Activated CD4-positive, alpha-beta T cell treated with anti-CD3 and anti-CD28 coated beads for 1 hour (primary cell): Measurements from ENCODE around the gene DISC1.
"Not testable (repeated sequence)": the region's sequence is repeated elsewhere in the genome, so short reads cannot be mapped to it uniquely, and the experiment has no call there.

Experiments
- DNase-seq: peaks from one replicate; pipeline ENCODE4 v3.0.0-alpha.2; 2020

DISC1 gene

DNA sequence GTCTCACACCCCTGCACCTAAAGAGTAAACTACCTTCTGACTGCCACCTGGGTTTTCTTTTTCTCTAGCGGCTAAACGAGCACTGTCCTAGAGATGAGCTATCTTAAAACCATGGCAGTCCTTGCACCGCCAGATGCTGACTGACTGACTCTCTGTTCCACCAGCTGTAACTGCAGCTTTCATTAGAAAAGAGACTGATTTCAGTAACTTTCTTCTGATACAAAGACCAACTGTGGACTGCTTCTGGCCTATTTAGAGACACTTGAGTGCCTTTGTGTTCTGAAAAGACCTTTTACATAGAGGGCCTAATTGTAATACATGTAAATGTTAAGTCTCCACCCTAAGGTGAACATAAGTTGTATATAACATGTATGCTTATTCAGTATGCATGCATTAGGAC lies 152.5 kb downstream of the DISC1 start:
- DNase-seq, result no peak

DNA sequence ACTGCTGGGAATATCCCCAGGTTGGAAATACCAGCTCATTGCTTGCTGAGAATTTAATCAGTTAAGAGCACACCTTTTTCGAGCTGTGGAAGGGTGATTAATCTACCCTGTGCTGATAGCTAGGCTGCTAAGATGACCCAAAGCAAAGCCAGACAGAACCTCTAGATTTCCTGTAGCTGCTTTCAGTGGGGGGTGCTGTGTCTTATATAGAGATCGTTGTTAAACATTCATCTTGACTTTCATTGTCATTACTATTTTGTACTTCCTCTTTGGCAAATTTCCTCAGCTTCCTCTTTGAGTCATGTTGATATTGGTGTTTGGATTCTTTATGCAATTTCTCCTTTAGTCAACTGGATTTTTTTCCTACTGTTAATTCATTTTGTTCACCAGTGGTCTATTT lies 155.3 kb downstream of the DISC1 start:
- no peak for DNase-seq

DNA sequence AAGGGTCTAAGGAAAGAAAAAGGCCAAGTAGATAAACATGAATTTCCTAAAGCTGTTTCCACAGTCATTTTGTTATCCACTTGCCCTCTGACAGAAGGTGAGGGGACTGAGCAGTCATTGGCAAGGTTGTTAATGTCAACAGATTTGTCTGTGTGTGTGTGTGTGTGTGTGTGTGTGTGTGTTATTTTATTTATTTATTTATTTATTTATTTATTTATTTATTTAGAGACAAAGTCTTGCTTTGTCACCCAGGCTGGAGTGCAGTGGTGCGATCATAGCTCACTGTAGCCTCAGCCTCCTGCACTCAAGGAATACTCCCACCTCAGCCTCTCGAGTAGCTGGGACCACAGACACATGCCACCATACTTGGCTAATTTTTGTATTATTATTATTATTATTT lies 158.5 kb downstream of the DISC1 start:
- not testable (repeated sequence) for DNase-seq

DNA sequence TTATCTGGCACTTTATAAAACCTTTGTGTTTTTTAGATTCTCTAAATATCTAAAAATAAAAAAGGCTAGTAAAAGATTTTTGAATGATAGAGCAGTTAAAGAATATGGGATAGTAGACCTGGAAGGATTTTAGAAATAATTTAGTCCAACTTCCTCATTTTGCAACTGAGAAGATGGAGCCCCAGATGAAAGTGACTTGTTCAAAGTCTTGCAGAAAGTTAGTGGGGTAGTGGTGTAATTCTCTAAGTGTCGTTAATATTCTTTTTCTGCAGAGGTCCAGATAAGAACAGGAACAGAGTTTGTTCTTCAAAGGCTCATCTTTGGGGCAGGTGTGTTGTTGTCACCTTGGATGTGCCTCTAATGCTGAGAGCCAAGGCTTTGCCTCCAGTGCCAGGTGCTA lies 159.5 kb downstream of the DISC1 start:
- DNase-seq, result no peak

DNA sequence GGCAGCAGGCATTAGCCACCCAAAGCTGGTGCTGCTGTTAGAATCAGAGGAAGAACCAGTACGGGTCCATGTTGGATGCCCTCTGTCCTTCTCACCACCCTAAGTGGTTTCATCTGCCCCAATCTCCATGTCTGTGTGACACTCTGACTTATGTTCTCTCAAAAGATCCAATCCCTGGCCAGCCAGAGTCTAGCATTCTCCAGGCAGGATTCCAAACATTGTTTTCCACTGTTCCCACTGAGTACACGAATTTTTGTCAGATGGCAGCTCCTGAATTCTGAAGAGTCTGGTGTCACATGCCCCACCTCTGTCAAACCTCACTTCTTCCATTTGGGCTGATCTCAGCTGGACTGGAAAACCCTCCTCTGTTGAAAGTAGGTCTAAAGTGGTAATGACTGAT lies 166.0 kb downstream of the DISC1 start:
- DNase-seq, result no peak

DNA sequence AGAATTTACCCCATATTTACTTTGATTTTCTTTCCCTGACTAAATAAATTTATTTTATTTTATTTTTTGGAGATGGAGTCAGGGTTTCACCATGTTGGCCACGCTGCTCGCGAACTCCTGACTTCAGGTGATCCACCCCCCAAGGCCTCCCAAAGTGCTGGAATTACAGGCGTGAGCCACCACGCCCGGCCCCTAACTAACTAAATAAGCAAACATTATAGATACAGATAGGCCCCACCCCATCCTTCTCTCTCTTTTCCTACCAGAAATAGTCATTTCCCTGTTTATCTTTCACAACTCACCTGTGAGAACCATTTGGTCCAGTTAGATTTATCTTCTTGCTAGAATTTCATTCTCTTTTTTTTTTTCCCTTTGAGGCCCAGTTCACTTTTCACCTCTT lies 167.3 kb downstream of the DISC1 start:
- no peak for DNase-seq

DNA sequence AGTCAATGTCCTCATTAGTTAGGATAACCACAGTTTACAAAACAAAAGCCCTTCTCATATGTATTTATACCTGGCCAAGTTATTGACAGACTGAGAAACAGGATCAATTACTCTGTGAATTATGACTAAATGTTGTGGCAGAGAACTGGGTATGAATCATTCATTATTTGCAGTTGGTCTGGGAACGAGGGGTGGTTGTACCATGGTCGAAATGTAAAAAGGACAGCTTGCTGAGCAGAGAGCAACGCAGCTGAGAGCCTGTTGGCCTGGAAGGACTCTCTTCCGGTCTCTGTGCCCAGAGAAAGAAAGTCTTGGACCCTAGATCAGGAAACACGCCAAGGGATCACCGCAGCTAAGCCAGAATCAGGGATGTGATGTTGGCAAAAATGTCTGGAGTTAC lies 169.6 kb downstream of the DISC1 start:
- DNase-seq, result no peak

DNA sequence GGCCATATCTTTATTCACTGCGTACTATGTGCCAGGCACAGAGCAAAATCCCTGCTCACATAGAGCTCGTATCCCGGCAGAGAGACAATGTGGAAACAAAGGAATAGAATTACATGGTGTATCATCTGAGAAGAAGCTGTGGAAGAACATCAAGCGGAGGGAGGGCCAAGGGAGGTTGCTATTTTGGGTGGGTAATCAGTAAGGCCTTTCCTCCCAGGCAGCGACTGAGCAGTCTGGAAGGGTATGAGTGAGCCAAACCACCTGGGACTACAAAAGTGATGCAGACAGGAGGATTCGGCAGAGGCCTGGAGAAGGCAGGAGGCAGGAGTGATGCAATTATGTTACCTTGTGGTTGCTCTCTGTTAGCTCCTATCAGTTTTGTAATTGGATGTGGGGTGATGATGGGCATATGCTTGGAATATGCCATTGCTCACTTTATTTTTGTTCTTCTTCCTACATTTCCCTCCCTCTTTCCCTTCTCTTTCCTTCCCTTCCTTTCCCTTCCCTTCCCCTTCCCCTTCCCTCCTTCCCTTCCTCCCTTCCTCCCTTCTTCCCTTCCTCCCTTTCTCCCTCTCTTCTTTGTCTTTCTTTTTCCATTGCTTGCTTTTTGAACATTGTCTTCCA lies 172.9 kb downstream of the DISC1 start:
- DNase-seq, result no peak

DNA sequence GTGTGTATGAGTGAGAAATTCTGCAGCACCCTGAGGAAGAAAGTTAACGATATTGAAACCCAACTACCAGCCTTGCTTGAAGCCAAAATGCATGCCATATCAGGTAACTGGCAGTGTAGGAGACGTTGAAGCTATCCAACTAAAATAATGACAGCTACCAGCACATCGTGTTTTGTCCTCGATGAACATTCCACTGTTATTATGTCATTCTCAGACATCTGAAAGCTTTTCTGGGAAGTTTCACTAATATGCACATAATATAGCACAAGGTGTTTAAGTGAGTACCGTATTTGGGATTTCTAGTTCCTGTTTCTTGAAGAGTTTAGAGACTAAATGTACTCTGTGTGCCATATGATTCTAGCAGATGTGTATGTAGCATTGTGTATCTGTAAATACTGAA lies 173.5 kb downstream of the DISC1 start:
- no peak for DNase-seq

DNA sequence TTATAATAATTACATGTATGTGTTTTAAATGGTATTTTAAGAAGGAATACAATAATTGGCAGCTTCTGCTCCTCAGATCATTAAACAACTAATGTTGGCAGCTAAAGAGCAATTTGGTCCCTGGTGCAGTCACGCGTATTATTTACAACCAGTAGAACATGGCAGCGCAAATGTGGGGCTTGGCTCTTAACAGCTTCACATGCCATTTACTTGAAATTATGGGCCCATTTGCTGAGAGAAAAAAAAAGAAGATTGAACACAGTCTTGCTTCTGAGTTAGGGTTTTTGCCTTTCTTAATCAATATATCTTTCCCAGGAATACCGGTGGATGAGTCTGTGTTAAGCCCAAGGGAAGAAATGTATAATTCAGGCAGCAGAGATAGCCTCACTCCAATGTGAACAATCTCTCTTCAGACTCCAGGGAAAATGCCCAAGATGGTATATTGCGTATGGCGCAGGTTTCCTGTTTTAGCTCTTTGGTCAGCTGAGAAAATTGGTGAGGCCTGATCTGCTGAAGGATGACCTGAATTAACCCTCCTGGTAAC lies 174.5 kb downstream of the DISC1 start:
- DNase-seq, result no peak

DNA sequence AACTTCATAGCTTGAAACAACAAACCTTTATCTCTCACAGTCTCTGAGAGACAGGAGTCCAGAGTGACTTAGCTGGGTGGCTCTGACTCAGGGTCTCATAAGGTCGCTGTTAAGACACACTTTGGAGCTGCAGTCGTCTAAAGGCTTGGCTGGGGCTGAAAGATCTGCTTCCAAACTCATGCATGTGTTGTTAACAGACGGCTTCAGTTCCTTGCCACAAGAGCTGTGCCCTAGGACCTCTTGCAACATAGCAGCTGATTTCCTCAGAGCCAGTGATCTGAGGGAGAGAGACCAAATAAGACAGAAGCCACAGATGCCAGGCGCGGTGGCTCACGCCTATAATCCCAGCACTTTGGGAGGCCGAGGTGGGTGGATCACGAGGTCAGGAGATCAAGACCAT lies 176.8 kb downstream of the DISC1 start:
- DNase-seq, result no peak

DNA sequence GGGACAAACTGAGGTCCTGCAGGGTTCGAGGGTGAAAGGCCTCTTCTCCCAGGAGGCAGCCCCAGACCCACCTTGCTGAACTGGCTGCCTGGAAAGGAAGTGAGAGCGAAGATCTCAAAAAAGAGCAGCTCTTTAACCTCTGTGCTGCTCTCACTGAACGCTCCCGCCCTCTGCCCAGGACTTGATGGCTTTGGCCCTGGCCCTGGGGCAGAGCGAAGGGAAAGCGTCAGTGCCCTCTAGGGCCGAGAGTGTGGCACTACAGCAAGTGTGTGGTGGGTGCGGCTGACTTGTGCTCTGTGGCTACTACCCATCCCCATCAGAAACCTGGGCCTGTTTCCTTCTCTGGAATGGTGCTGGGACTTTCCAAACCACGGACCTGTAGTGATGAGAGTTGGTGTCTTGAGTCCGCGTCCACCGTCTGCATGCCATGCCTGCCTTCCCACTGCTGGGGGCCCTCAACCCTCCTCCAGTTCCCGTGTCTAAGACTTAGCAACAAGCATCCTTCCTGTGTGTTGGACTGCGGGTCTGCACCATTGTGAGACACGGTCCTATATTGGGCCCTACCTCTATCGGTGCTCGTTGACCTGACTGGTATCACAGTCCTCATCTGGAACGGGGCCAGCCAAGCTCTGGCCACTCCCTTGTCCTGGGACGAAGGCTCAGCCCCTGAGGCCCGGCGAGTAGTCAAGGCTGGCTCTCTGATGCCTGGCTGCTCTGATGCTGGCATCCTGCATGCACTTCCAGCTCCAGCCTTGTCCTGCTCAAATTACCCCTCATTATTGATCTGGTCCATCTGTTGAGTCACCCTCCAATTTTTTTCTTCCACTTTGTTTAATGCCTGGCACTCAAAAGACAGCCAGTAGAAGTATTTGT lies 180.3 kb downstream of the DISC1 start:
- DNase-seq, result no peak

DNA sequence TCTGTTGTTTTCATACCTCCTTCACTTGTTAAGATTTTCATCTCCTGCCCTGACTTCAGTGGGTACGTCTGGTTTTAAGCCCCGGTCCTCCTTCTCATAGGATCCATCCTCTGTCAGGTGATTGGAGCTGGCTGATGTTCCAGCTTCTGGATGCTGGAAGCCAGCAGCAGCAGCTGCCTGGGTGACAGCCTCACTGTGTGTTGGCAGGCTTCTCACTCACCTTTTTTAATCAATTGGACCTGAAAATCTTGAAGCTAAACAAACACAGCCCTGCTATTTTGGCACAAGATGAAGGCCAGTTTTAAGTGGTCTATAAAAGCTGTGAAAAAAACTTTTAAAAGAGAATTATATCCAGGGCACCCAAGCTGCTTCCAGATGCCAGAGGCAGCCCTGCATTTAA lies 181.0 kb downstream of the DISC1 start:
- DNase-seq, result no peak

DNA sequence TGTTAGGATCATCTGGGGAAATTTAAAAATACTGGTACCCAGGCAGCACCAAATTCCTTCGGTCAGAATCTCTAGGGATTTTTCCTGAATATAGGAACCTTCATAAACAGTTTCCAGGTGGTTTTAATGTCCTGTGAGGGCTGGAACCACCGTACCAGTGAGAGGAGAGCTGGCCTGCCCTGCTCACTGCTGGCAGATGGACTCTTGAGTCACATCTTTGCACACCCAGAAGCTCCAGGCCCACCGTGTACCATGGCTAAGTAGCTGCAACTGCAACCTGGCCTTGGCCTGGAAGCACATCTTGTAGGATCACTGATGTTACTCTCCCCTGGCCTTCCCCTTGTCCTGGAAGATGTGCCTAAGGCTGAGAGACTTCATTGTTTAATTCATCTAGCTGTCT lies 181.5 kb downstream of the DISC1 start:
- no peak for DNase-seq

DNA sequence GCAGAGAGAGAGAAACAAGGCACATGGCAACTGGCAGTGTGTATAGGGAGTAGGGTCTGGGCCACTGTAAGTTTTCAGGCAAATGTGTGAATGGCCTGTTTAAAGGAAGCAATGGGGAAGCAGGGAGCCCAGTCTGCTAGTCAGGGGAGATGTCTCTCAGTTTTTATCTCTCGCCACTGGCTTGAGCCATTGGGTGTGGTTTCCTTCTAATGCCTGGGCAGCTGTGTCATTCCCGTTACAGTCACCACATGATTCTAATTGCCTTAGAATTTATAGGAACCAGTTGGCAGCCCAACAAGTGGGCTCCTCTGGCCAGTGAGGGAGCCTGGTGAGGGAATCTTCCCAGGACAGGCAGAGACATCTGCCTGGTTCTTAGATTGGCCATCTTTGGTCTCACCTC lies 182.4 kb downstream of the DISC1 start:
- DNase-seq, result no peak

DNA sequence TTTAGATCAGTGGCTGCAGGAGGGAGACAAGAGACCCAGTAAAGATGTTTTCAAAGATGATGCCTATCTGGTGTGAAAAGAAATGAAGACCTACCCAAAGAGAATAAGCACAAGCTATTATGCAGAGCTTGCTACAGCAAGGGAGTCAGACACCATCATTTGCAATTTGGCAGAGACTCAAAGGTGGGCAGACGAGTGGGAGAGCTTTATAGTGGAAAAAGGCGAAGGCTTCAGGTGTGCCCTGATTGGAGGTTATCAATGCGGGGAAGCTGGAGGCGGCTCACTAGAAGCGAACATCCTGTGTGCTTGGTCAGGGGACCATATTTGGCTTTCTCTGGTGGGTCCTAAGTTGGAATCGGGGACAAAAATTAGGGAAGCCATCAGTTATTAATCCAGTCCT lies 183.8 kb downstream of the DISC1 start:
- DNase-seq, result no peak

DNA sequence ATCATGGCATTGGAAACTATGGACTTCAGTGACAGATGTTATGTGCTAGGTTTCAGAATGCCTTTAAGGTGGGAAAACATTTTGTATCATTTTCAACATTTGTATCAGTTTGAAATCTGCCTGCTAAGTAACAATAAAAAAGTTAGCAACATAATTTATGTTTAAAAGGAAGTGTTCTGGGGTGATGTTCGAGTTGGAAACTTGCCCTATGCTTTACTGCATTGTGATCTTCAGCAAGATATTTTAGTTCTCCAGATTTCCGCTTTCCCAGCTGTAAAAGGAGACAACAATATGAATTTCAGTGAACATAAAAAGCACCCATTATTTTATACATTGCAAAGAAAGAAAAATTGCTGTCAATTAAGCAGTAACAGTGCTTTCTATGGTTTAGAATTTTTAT lies 187.4 kb downstream of the DISC1 start:
- DNase-seq, result no peak

DNA sequence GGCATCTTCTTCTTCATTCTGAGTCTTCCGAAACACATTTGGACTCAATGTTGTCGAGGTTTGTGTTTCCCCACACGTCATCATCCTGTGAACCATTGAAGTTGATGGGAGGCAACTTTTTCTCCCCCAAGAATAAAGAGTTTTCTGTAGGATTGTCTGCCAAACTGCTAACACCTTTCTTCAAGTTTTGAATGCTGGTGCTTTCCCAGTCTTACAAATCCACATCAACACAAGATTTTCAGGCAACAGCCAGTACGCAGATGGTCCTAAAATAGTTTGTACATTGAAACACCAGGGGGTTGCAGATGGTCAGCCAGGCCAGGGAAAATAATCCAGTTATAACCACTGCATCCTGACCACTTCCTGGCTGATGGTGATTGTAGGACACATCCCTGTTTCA lies 187.9 kb downstream of the DISC1 start:
- DNase-seq, result no peak

DNA sequence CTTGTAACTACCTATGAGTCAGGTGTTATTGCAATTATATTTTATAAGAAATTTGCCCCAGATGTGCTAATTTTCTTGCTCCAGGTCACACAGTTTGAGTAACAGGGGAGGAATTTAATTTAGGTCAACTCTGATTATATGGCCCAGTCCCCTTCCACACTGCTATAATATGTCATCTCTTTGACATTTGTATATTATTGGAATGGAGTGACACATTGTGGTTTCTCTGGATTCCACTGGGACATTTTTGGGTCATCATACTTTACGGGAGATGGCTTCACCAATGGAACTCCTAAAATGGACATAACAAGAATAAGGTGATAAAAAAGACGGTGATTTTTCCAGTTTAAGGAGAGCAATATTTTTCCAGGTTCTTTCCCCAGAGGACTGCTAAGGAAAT lies 191.2 kb downstream of the DISC1 start:
- DNase-seq, result no peak

DNA sequence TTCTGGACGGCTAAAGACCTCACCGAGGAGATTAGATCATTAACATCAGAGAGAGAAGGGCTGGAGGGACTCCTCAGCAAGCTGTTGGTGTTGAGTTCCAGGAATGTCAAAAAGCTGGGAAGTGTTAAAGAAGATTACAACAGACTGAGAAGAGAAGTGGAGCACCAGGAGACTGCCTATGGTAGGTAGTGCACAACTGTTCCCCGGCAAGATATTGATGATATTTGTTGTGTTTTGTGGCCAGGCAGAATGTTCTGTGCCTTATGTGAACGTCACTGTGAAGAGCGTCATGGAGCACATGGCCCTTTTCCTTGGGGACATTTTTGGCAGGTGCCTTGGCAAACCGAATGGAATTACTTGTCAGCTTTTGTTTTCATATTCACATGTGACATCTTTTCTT lies 191.7 kb downstream of the DISC1 start:
- DNase-seq, result no peak

DNA sequence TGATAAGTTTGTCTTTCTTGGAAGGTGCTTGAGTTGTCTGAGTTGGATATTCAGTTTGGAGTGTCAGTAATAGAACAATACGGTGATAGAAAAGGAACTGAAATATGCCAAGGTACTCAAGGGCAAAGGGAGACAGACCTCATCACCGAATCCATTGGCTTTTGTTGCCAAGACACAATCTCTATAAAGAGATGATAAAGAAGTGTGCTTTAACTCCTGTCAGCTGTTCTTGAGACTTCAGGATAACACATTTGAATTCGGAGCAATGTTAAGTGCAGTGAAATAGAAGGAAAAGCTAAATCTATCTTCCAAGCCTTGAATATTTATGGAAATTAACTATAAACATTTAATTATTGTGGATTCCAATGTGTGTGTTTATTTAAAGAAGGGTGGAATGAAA lies 194.7 kb downstream of the DISC1 start:
- DNase-seq, result no peak

DNA sequence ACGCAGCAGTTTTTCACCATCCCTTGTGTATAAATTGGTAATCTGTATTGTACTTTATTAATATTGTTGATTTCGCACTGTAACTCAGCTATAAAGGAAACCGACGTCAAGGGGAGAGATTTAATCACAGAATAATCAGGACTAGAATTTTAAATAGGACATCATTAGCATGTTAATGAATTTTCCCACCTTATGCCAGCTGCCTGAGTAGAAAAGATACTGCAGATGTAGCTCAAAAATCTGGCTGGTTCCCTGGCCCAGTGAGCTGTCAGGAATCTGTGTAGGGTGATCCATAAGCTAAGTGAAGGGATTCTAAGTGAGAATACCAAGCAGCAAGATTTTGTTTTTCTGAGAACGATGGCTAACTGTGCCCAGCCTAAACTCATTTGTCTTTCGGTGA lies 195.5 kb downstream of the DISC1 start:
- no peak for DNase-seq

DNA sequence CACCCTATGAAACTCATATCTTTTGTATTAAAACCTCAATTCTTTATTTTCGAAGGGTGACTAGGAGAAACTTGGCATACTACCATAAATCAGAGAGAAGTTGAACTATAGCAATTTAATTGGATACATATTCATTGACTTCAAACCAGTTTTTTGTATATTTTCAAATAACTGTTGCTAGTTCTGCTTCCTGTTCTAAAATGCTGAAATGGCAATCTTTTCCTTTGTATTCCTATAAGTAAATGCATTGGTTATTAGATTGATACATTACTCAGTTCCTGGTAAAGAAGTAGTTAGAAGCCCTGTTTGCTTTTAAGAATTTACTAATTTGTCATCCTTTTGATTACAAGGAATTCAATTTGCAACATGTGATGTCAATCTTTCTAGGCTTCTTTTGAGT lies 200.0 kb downstream of the DISC1 start:
- no peak for DNase-seq

DNA sequence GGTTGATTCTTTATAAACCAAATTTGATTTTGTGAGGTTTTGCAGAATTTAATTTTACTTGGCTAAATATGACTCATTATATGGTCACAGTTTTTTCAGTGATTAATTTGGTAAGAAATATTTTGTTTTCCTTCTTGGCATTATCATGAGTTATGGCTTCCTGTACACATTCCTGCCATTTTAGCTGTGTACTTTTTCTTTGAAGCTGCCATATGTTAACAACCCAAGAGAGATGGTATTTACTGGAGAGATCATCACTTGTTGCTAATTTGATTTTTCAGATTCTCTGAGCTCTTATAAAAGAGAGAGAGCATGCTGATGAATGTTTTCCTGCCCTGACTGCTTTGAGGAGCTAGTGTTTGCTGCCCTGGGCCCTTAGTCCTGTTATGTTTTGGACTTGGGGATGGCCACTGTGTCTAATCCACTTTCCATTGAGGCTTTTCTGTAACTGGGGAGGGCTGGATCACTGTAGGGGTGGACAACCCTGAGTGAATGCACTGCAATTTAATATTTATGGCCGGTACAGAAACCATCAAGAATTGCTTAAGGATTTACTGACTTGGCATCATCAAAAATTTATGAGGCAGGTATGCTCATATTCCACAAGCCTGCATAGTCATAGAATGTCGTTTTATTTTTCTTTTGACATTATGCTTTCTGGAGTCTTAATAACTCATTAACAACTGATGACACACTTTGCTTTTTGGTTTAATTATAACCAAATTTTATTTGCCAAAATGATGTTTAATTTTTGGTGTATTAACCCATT lies 200.9 kb downstream of the DISC1 start:
- DNase-seq, result no peak
